HG03103 (cell line): ENCODE measurements around the gene ULK2.

Source experiments
- ATAC-seq: cut with Tn5 transposase; IDR thresholded peaks from one replicate; pipeline ENCODE4 v1.9.1; 2021; ENCODE audit warnings: low read depth; ENCODE audit not compliant: unreplicated experiment

ULK2 gene

GRCh38 chr17:19750020-19750572 is 117.6 kb downstream of the ULK2 start:
- ATAC-seq: no peak

DNA sequence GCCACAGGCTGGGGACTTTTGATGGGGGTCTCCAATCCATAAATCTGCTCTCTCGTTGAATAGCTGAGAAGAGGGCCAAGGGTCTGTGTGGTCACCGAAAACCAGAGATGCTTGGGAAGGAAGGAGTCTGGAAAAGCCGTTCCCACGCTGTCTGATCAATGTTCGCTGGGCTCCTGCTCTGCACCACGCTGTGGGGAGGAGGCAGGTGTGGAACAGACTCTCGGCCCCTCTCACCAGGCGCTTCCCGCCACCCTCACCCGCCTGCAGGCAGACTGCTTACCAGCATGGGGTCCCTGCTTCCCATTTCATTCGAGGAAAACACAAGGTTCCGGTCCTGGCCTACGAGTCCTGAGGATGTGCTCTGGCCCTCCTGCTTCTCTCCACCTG is 118.9 kb downstream of the ULK2 start:
- no peak for ATAC-seq

GRCh38 chr17:19747829-19748806 is 119.6 kb downstream of the ULK2 start, which contains the start of gene ALDH3A1:
ALDH3A1 (minus strand) TSS chr17:19748298; CDS start chr17:19745129, 3,169 bp downstream.
- no peak for ATAC-seq

DNA sequence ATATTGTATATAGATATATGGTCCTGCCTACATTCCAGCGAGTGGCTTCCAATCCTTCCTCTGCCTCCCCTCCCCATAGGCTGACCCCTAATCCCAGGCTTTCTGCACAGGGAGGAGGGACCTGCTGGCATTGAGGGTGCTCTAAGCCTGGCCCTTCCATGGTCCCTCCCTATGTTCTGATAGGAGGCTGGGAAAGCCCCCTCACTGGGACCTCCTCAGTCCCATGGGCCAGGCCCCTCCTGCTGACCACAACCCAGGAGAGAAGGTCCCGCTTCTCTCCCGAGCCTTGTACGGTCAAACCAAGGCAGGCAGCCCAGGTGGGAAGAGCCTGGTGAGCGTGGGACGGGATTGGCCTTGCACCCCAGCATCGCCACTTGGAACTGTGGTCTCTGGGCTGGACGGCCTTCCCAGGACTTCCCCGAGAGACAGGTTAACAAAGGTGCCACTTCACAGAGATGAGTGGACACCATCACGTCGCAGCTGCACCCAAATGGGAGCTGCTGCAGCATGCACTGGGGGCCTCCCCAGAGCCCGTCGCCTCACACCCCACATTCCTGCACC is 120.5 kb downstream of the ULK2 start:
- no peak for ATAC-seq

DNA sequence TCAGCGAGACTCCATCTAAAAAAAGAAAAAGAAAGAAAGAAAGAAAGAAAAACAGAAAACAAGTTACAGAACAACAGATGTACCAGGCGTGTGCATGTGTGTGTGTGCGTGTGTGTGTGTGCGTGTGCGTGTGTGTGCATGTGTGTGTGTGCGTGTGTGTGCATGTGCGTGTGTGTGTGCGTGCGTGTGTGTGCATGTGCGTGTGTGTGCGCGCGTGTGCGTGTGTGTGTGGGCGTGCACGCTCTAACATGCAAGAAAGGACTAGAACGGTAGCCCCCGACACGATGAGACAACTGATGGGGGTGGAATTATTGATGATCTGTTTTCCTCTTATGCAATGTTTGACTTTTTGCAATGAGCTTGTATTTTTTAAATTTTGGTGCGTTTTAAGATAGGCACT is 121.2 kb downstream of the ULK2 start:
- ATAC-seq: no peak

DNA sequence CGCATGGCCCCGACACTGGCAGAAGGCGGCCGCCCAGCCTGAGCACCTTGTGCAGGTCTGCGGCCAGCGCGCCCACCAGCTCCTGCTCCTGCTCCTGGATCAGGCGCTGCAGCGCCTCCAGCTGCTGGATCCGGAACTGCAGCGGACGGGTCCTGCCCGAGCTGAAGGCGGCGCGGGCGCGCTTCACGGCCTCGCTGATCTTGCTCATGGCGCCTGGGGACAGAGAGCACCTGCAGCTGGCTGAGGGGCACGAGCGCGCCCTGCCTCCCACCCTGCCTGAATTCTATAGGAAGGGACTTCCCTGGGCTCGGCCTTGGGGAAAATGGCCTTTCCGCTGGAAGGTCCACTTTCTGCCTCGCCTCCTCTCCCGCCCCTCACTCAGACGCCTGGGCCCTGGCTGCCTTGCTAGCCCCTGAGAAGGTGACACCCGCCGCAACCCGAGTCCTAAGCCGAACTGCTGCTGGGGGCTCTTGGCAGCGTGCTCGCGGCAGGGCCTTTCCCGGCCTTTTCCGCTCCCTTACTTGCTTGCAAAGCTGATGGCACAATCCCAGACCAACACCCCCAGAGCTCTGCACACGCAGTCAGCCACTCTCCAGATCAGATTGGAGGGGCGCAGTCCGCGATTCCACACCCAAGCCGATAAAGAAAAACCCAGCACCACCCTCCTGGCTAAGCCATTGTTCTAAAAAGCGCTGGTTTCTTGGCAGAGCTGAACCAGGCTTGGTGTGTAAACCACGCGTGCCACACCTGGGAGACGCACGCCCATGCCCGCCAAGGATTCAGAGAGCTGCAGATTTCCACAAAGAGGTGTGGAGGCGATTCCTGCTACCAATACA is 122.6 kb downstream of the ULK2 start:
- no peak for ATAC-seq

GRCh38 chr17:19744492-19744891 is 123.2 kb downstream of the ULK2 start:
- ATAC-seq: no peak

DNA sequence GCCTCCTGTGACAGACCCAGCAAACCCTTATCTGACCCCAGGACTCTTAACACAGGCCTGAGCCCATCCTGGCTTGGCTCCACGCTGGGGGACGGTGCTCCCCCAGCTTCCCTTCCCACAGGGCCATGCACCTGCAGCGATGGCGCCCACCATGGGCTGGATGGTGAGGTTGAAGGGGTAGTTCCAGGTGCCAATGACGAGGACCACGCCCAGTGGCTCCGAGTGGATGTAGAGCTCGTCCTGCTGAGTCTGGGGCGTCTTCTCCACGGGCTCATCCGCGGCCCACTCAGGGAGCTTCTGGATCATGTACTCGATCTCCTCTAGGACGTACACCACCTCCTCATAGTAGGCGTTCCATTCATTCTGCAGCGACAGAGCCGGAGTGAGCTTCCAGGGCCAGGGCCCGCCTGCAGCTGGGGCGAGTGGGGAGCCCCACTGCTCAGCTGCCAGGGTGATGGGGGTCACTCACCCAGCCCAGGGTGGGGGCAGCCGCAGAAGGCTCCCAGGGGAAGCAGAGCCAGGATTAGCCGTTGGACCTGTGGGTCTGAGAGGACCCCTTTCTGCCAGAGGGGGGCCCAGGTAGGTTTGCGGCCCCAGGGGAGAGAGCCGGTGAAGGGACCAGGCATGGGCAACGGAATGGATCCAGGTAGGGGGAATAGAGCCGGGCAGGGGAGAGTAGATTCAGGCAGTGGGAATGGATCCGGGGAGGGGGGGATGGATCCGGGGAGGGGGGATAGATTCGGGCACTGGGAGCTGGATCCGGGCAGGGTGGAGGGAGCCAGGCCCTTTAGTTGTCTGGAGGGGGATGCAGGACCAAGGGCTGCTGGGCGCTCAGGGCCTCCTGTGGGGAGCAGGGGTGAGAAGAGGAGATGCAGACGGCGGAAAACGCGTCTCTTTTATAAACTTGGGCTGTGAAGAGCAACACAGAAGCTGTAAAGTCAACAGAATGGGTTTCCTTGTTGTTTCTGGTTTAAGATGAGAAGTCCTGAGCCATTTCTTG is 124.3 kb downstream of the ULK2 start:
- ATAC-seq: no peak

GRCh38 chr17:19742495-19742894 is 125.2 kb downstream of the ULK2 start:
- no peak for ATAC-seq

- ATAC-seq: no peak
These were observed 125.8 kb downstream of the ULK2 start for GRCh38 chr17:19741832-19742457.

DNA sequence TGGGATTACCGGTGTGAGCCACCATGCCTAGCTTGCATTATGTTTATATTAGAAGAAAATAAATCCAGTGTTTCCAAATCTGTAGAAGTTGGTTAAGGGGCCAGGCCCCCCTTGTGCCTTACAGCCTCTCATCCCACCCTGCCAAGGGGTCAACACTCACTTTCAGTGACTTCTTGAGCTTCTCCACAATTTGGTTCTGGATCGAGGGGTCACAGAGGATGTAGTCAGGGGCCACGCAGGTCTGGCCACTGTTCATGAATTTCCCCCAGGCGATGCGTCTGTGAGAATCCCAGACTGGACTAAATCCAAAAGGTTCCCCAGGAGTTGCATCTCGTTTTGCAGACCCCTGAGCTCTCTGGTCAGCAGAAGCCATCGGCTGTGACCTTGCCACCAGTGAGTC is 126.8 kb downstream of the ULK2 start:
- ATAC-seq: no peak

- ATAC-seq: no peak
These were observed 128.2 kb downstream of the ULK2 start for GRCh38 chr17:19739241-19740201.

DNA sequence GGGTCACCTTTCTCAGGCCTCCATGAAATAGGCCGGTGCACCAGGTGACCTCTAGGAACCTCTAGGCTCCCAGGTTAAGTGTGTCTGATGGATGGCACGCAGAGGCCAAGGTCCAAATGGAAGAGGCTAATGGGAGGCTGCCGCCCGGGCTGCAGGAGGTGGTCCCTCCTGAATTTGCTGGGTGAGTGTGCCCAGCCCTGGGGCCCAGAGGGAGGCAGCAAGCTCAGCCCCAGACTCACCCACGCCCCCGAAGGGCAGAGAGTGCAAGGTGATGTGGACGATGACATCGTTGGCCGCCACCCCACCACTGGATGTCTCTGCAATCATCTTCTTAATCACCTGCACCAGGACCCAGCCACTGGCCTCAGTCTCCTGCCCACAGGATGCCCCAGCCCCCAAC is 129.0 kb downstream of the ULK2 start:
- no peak for ATAC-seq

- ATAC-seq: no peak
These were observed 129.7 kb downstream of the ULK2 start for GRCh38 chr17:19738073-19738449.

- no peak for ATAC-seq
These were observed 130.2 kb downstream of the ULK2 start for GRCh38 chr17:19737305-19738072.

DNA sequence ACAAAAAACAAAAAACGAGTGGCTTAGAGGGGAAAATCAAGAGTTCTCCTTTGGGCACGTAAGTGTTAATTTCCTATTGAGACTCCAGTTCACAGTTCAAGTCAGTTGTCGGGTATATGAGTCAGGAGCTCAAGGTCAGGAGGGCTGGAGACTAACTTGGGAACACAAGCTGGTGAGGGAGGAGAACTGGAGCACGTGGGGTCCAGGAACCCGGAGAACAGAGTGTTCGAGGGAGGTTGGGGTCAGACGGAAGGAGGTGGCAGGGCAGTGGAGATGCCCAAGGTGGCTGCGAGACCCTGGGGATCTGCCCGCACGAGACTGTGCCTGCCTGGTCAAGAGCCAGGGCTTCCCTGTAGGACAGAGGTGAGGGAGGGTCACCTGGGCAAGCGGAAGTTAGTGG is 131.7 kb downstream of the ULK2 start:
- ATAC-seq: no peak

DNA sequence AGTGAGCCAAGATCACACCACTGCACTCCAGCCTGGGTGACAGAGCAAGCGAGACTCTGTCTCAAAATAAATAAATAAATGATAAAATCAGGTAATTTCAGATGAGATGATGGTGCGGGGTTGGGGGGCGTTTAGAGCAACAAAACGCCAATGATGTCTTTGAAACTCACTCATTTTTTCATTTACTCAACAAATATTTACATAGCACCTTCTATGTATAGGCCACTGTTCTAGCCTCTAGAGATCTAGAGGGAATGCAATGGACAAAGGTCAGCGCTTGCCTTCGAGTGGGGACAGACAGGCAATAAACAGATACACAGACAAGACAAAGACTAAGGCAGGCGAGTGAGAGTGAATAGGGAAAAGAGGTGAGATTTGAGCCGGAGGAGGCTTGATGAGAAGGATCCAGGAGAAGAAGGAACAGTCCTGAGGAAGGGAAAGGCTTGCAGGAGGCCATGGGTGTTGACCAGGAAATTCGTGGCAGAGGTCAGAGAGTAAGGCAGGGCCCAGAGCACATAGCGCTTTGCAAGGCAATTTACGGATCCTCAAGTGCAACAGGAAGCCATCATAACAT is 133.7 kb downstream of the ULK2 start:
- ATAC-seq: no peak
